NCI-H1694 treated with DMSO at 0.1 percent for 48 hours (cell line): Measurements from ENCODE around the gene DSCAML1.
"Not testable (repeated sequence)": the region's sequence is repeated elsewhere in the genome, so short reads cannot be mapped to it uniquely, and the experiment has no call there.

Experiments
- DNase-seq: peaks from one replicate; lab custom pipeline; 2025; lab: John Stamatoyannopoulos, UW

DSCAML1 gene

GRCh38 chr11:117794772-117795629 lies 2.0 kb downstream of the DSCAML1 start:
- DNase-seq: no peak

GRCh38 chr11:117794135-117794534 lies 2.9 kb downstream of the DSCAML1 start:
- DNase-seq: no peak

GRCh38 chr11:117793583-117793982 lies 3.4 kb downstream of the DSCAML1 start:
- no peak for DNase-seq

GRCh38 chr11:117792992-117793391 lies 4.0 kb downstream of the DSCAML1 start:
- DNase-seq: no peak

- no peak for DNase-seq
Measured at GRCh38 chr11:117792241-117792640, 4.8 kb downstream of the DSCAML1 start.

- no peak for DNase-seq
Measured at GRCh38 chr11:117790279-117790678, 6.7 kb downstream of the DSCAML1 start.

- DNase-seq: no peak
Measured at GRCh38 chr11:117789241-117789640, 7.8 kb downstream of the DSCAML1 start.

GRCh38 chr11:117786135-117786870 lies 10.7 kb downstream of the DSCAML1 start:
- no peak for DNase-seq

- no peak for DNase-seq
Measured at GRCh38 chr11:117782101-117782500, 14.9 kb downstream of the DSCAML1 start.

- no peak for DNase-seq
Measured at GRCh38 chr11:117781627-117782026, 15.4 kb downstream of the DSCAML1 start.

- DNase-seq: no peak
Measured at GRCh38 chr11:117780456-117780855, 16.6 kb downstream of the DSCAML1 start.

- DNase-seq: no peak
Measured at GRCh38 chr11:117774553-117774952, 22.5 kb downstream of the DSCAML1 start.

- no peak for DNase-seq
Measured at GRCh38 chr11:117772360-117772759, 24.7 kb downstream of the DSCAML1 start.

- no peak for DNase-seq
Measured at GRCh38 chr11:117771841-117772240, 25.2 kb downstream of the DSCAML1 start.

- no peak for DNase-seq
Measured at GRCh38 chr11:117771197-117771596, 25.8 kb downstream of the DSCAML1 start.

- no peak for DNase-seq
Measured at GRCh38 chr11:117770061-117770460, 27.0 kb downstream of the DSCAML1 start.

- no peak for DNase-seq
Measured at GRCh38 chr11:117769533-117769932, 27.5 kb downstream of the DSCAML1 start.

GRCh38 chr11:117768506-117768905 lies 28.5 kb downstream of the DSCAML1 start:
- no peak for DNase-seq

- DNase-seq: no peak
Measured at GRCh38 chr11:117767071-117767470, 29.9 kb downstream of the DSCAML1 start.

- DNase-seq: no peak
Measured at GRCh38 chr11:117766576-117766975, 30.4 kb downstream of the DSCAML1 start.

- DNase-seq: no peak
Measured at GRCh38 chr11:117766026-117766425, 31.0 kb downstream of the DSCAML1 start.

- no peak for DNase-seq
Measured at GRCh38 chr11:117765068-117765467, 31.9 kb downstream of the DSCAML1 start.

- DNase-seq: not testable (repeated sequence)
Measured at GRCh38 chr11:117763465-117763864, 33.6 kb downstream of the DSCAML1 start.
